ENCODE measurements around the gene WIZ. TPM values are rescaled to one million over a fixed set of nuclear protein-coding genes. Genes with fewer than 3 reads are reported as not detected.

The WIZ gene
- total and polyA plus RNA-seq, 2 of the 8 experiments (the other 6 are each of a cell fraction or from before 2014, with no cell fraction given), result 12.5 to 33.2 TPM

DNA sequence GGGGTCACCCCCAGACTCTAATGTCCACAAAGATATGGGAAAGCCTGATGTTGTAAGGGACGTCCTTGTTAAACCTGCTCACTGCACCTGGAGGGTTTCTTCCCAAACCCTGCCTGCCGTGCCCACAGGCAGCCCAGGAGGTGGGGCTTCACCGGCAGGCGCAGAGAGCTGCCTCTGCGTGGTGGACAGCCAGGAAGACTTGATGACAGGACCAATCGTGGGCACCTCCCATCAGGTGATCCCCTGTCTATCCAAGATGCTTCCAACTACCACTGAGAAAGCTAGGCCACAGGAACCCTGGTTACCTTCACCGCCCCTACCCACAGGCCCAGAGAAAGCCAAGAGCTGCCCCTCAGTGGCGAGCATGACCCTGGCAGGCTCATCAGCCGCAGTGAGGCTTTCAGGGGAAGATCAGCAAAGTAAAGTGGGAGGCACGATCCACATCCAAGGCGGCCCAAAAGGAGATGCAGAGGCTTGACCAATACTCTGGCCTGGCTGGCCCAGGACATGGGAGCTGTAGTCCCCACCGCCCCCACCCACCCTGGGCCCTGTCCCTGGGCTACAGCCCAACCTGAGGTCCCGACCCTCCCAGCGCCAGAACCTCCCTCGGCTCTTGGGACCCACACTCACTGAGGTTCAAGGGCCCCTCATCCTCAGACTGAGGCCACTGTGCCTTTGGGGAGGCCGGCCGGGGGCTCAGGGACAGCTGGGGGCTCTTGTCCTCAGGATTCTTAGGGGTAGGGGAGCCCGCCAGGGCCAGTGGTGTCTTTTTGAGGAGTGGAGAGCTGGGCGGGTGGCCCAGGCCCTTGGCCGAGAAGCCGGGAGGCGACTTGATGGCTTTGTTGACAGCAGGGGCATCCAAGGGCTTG lies 20.6 kb downstream of the WIZ start (continued):
- TF ChIP-seq, protein P1, sequence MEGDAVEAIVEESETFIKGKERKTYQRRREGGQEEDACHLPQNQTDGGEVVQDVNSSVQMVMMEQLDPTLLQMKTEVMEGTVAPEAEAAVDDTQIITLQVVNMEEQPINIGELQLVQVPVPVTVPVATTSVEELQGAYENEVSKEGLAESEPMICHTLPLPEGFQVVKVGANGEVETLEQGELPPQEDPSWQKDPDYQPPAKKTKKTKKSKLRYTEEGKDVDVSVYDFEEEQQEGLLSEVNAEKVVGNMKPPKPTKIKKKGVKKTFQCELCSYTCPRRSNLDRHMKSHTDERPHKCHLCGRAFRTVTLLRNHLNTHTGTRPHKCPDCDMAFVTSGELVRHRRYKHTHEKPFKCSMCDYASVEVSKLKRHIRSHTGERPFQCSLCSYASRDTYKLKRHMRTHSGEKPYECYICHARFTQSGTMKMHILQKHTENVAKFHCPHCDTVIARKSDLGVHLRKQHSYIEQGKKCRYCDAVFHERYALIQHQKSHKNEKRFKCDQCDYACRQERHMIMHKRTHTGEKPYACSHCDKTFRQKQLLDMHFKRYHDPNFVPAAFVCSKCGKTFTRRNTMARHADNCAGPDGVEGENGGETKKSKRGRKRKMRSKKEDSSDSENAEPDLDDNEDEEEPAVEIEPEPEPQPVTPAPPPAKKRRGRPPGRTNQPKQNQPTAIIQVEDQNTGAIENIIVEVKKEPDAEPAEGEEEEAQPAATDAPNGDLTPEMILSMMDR (IDR thresholded peaks at IDR 0.05; ENCODE audit: control extremely low read depth in 1 of 3, insufficient read depth in 1 of 3, low read depth in 1 of 3, low read length in 3 of 3), result no peak
- no peak for TF ChIP-seq SAP30 (IDR thresholded peaks at IDR 0.05; ENCODE audit: insufficient read depth, insufficient replicate concordance, low read length)
- TF ChIP-seq SIX5 (IDR thresholded peaks at IDR 0.05; ENCODE audit: low read depth, low read length), result no peak
- TF ChIP-seq HDAC2 (IDR thresholded peaks at IDR 0.05; ENCODE audit: borderline replicate concordance in 1 of 2, low read depth in 2 of 2, low read length in 2 of 2), result no peak
- no peak for TF ChIP-seq KDM5A (IDR thresholded peaks at IDR 0.05; ENCODE audit: low read length)
- no peak for TF ChIP-seq KDM4A (IDR thresholded peaks at IDR 0.05; ENCODE audit: low read depth, low read length, severe bottlenecking)
- TF ChIP-seq TCF12 (IDR thresholded peaks at IDR 0.05; ENCODE audit: low read depth, low read length), result no peak
- TF ChIP-seq RAD21 (IDR thresholded peaks at IDR 0.05 in 1 of 2, conservative IDR thresholded peaks at IDR 0.05 in 1 of 2; ENCODE audit: low read depth in 2 of 2, low read length in 2 of 2), result no peak
- no peak for TF ChIP-seq JUN (IDR thresholded peaks at IDR 0.05; ENCODE audit: low read depth, low read length)
- TF ChIP-seq, protein P2, sequence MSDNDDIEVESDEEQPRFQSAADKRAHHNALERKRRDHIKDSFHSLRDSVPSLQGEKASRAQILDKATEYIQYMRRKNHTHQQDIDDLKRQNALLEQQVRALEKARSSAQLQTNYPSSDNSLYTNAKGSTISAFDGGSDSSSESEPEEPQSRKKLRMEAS (IDR thresholded peaks at IDR 0.05), result no peak

All from H1 (cell line).